ENCODE results near the gene EIF4B.

GRCh38 chr12:53007343-53007742 is 1.1 kb downstream of the EIF4B start:
- TF ChIP-seq CTCF (IDR thresholded peaks at IDR 0.05) (no peak), ZFX (IDR thresholded peaks at IDR 0.05; ENCODE audit: borderline replicate concordance) (no peak)

All from 22Rv1 (cell line).